NCI-H1092 (cell line): Measurements from ENCODE around the gene NOTCH4.

Source experiments
- DNase-seq: peaks from one replicate; lab custom pipeline; 2025; lab: John Stamatoyannopoulos, UW

The NOTCH4 gene

GRCh38 chr6:32181148-32181702 is 42.6 kb downstream of the NOTCH4 start:
- no peak for DNase-seq

- DNase-seq, result no peak
Measured at GRCh38 chr6:32179766-32180405, 44.0 kb downstream of the NOTCH4 start.

GRCh38 chr6:32178547-32179440 is 45.1 kb downstream of the NOTCH4 start:
- no peak for DNase-seq

- DNase-seq, result peak; percentile 99
Measured at GRCh38 chr6:32177788-32178546, 45.9 kb downstream of the NOTCH4 start, which contains the start of gene RNF5. Gene RNF5 (plus strand): TSS chr6:32178405. CDS start chr6:32178512, 107 bp downstream.

- DNase-seq, result peak; percentile 44
Measured at GRCh38 chr6:32177183-32177787, 46.6 kb downstream of the NOTCH4 start.

GRCh38 chr6:32176476-32177182 is 47.2 kb downstream of the NOTCH4 start:
- DNase-seq, result no peak

- DNase-seq, result peak; percentile 85
Measured at GRCh38 chr6:32175711-32176475, 48.0 kb downstream of the NOTCH4 start, which contains the start of gene AGPAT1. Gene AGPAT1 (minus strand): TSS chr6:32176084. CDS start chr6:32171496, 4,588 bp downstream.

GRCh38 chr6:32175322-32175710 is 48.6 kb downstream of the NOTCH4 start:
- DNase-seq, result no peak

- DNase-seq, result no peak
Measured at GRCh38 chr6:32174416-32174815, 49.5 kb downstream of the NOTCH4 start.

- no peak for DNase-seq
Measured at GRCh38 chr6:32173051-32173727, 50.7 kb downstream of the NOTCH4 start.

- DNase-seq, result no peak
Measured at GRCh38 chr6:32171234-32171633, 52.6 kb downstream of the NOTCH4 start.

GRCh38 chr6:32170294-32170693 is 53.6 kb downstream of the NOTCH4 start:
- no peak for DNase-seq

GRCh38 chr6:32168807-32169591 is 54.9 kb downstream of the NOTCH4 start:
- DNase-seq, result no peak

GRCh38 chr6:32168350-32168749 is 55.5 kb downstream of the NOTCH4 start:
- DNase-seq, result no peak

GRCh38 chr6:32167761-32168262 is 56.1 kb downstream of the NOTCH4 start:
- no peak for DNase-seq

GRCh38 chr6:32167154-32167760 is 56.6 kb downstream of the NOTCH4 start:
- no peak for DNase-seq

GRCh38 chr6:32166411-32167061 is 57.3 kb downstream of the NOTCH4 start:
- DNase-seq, result no peak

GRCh38 chr6:32164295-32164694 is 59.6 kb downstream of the NOTCH4 start, which contains the start of gene EGFL8:
Gene EGFL8 (plus strand): TSS chr6:32164595. CDS start chr6:32166166, 1,571 bp downstream.
- DNase-seq, result no peak
